GM18861 (cell line): ENCODE measurements around the gene P2RX6.

Source experiments
- ATAC-seq: cut with Tn5 transposase; IDR thresholded peaks from one replicate; pipeline ENCODE4 v1.9.1; 2021; ENCODE audit not compliant: unreplicated experiment

P2RX6 gene

GRCh38 chr22:20979940-20980453, 35.0 kb upstream of the P2RX6 start:
- ATAC-seq, result no peak

- no peak for ATAC-seq
Measured at GRCh38 chr22:20980523-20980922, 34.4 kb upstream of the P2RX6 start.

GRCh38 chr22:20980938-20981722, 33.8 kb upstream of the P2RX6 start:
- peak; percentile 8 for ATAC-seq

- ATAC-seq, result peak; percentile 57
Measured at GRCh38 chr22:20981787-20982562, 33.0 kb upstream of the P2RX6 start, which contains the start of gene LZTR1. Gene LZTR1, plus strand, starts transcription at chr22:20982297. Its CDS starts 75 bp downstream, at chr22:20982372.

- ATAC-seq, result no peak
Measured at GRCh38 chr22:20982563-20982882, 32.4 kb upstream of the P2RX6 start.

GRCh38 chr22:20983081-20983771, 31.7 kb upstream of the P2RX6 start:
- no peak for ATAC-seq

- ATAC-seq, result no peak
Measured at GRCh38 chr22:20985720-20986119, 29.2 kb upstream of the P2RX6 start.

GRCh38 chr22:20986365-20986764, 28.6 kb upstream of the P2RX6 start:
- ATAC-seq, result no peak

GRCh38 chr22:20987375-20987774, 27.6 kb upstream of the P2RX6 start:
- no peak for ATAC-seq

GRCh38 chr22:20988573-20989322, 26.2 kb upstream of the P2RX6 start:
- ATAC-seq, result no peak

- no peak for ATAC-seq
Measured at GRCh38 chr22:20989323-20990138, 25.4 kb upstream of the P2RX6 start.

- ATAC-seq, result no peak
Measured at GRCh38 chr22:20990184-20991180, 24.5 kb upstream of the P2RX6 start.

- no peak for ATAC-seq
Measured at GRCh38 chr22:20991252-20992055, 23.5 kb upstream of the P2RX6 start.

- no peak for ATAC-seq
Measured at GRCh38 chr22:20992056-20992442, 22.9 kb upstream of the P2RX6 start.

- ATAC-seq, result no peak
Measured at GRCh38 chr22:20992456-20993303, 22.3 kb upstream of the P2RX6 start.

- ATAC-seq, result no peak
Measured at GRCh38 chr22:20993304-20994127, 21.4 kb upstream of the P2RX6 start.
